HG03354 (cell line): ENCODE data around the gene L2HGDH.
A peak's percentile ranks its signal among the peaks of the same experiment; 100 is the strongest.
"Not testable (repeated sequence)": the region's sequence is repeated elsewhere in the genome, so short reads cannot be mapped to it uniquely, and the experiment has no call there.

Experiments used
- ATAC-seq: cut with Tn5 transposase; IDR thresholded peaks from one replicate; pipeline ENCODE4 v1.9.1; 2021; ENCODE audit warnings: mild to moderate bottlenecking; ENCODE audit not compliant: unreplicated experiment, poor library complexity, severe bottlenecking

Gene L2HGDH

DNA sequence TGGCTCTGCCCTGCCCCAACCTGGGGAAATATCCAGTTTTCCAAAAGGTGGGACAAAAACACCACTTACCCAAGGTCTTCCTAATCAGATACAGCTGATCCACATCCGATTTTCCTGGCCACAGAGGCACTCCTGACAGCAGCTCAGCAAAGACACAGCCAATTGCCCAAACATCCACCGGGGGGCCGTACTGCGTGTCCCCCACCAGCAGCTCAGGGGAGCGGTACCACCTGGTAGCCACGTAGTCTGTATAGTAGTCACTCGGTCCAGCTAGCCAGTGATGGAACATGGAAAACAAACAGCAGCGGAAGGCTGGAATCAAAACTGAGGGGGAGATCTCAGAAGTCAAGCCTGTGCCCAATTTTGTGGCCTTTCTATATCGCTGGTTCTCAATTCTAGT is 28.9 kb upstream of the L2HGDH start:
- no peak for ATAC-seq

DNA sequence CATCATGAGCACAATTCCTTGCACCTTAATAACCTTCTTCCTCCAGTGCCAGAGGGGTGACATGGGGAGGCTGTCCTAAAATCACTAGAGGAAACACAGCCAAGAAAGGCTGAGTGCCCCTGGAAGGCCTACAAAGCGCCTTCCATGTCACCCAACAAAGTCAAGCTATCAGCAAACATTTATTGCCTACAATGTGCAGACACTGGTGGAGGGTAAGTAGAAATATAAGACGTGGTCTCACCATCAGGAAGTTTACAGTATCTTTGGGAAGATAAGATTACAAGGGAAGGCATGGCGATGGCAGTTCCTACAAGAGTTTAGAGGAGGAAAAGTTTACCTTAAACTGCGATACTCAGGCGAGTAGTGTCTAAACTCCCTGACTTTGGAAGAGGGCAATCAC is 28.0 kb upstream of the L2HGDH start:
- ATAC-seq, result no peak

DNA sequence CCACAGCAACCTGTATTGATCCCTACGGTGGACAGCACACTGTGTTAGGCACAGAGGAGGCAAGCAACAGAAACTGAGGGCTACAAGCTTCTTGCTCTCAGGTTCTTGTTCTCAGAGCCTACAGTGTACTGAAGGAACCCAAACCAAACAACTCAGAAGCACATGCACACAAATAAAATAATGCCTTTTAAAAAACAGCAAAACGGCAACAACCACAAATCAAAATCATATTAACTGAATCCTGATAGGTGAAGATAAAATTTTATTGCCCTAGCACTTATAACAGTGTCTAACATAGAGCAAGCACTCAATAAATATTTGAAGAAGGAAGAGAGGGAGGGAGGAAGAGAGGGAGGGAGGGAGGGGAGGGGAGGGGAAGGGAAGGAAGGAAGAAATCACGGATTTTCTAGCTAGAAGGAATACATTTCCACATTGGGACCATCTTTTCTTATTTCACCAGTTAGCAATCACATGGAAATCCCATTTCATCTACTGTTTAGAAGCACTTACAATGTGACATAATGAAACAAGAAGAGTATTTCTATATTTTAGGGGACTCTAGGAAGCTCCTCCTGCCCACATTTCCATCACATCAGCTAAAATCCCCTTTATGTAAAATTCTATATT is 27.3 kb upstream of the L2HGDH start:
- no peak for ATAC-seq

DNA sequence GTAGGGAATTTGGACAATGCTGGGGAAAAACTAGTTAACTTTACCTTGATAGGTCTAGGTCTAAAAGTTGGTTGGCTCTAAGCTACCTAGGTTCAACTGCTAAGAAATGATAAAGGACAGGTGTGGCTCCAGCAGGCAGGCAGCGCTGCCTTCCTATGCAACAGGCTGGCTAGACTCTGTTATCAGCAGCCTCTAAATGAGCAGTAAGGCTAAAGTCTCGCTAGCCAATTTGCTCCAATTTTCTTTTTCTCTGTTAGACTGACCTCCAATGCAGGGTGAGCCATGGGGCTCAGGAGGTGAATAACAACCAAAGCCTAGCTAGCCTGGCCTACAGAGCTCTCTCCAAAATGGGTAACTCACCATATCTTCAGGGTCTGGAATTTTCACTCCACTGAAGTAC is 26.6 kb upstream of the L2HGDH start:
- no peak for ATAC-seq

DNA sequence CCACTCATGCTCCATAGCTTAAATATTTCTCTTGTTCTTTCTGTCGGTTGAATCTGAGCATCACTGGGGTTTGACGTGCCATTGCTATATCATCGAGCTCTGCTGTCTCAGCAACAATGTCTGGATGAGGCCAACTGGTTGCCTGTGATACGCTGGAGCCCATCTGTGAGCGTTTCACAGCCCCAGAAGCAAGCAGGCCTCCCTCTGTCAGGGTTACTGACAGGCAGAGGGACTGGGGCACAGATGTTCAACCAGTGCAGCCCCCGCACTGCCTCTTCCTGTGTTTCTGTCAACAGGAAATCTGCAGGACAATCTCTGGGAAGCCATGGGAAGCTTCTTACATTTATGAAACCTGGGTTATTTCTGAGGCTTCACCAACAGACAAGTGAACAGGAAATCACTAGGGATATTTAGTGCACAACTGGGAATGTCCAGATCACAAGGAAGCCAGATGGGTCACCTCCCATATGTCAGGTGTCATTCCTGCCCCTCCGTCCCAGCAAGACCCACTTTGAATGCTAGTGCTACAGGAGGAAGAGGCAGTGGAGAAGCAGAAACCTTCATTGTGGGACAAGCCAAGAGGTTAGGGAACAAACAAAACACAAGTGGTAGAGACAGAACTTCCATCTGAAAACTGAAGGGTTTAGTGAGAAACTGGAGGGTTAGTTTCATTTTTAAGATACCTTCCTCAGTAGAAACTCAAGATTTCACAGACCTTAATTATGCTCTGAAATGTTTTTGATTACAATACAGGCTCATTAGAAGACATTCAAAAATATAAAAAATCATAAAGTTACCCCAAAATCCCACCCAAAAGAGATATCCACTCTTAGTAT is 24.2 kb upstream of the L2HGDH start:
- peak; percentile 67 for ATAC-seq

DNA sequence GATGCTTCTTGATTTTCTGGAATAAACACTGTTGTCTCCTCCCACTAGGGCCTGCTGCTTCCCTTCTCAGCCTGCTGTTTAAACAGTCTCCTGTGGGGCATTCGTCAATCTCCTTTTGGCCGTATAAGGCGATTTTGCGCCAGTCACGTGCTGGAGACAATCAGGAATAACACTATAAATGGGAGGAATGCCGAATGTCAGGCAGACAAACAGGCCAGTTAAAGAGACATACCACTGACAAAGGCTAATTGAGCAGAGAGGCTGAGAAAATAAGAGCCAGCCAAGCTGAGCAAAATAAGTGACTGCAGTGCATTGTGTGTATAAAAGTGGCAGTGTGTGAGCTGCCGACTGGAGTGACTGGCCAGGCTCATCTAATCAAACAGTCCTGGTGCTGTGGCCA is 23.4 kb upstream of the L2HGDH start:
- no peak for ATAC-seq

DNA sequence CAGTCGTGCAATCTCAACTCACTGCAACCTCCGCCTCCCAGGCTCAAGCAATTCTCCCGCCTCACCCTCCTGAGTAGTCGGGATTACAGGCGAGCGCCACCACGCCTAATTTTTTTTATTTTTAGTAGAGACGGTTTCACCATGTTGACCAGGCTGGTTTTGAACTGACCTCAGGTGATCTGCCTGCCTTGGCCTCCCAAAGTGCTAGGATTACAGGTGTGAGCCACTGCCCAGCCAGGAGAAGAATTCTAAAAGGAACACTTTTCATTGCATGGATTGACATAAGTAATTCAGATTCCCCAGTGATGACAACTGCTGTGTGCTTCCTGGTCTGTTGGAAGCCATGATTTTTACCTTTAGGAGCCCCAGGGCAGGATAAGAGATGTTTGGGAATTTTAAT is 22.2 kb upstream of the L2HGDH start:
- ATAC-seq, result no peak

DNA sequence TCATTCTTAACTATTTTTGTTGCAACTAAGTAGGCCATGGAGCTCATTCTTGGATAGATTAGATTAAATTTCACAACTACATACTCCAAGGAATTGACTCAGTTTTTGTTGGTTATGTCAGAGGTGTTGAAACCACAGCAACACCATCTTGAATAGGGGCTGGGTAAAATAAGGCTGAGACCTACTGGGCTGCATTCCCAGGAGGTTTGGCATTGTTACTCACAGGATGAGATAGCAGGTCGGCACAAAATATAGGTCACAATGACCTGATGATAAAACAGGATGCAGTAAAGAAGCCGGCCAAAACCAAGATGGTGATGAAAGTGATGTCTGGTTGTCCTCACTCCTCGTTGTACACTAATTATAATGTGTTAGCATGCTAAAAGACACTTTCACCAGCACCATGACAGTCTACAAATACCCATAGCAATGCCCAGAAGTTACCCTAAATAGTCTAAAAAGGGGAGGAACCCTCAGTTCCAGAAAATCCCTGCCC is 21.0 kb upstream of the L2HGDH start:
- ATAC-seq, result no peak

DNA sequence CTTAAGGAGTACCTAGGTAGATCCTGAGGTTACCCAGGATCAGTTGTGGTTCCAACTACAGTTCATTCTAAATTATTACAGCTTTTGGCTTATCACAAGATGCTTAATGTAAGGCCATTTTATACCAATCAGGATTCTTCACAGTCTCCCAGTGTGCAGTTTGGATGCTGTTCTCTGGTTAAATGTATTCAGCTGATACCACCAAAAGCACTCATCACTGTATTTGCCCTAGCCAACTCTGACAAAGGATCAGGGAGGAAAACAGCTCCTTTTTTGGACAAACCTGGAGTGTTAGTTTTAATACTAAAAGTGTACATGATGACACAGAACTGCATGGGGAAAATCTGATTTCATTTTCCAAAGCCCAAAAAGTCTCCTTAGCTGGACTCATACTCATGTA is 19.6 kb upstream of the L2HGDH start:
- no peak for ATAC-seq

DNA sequence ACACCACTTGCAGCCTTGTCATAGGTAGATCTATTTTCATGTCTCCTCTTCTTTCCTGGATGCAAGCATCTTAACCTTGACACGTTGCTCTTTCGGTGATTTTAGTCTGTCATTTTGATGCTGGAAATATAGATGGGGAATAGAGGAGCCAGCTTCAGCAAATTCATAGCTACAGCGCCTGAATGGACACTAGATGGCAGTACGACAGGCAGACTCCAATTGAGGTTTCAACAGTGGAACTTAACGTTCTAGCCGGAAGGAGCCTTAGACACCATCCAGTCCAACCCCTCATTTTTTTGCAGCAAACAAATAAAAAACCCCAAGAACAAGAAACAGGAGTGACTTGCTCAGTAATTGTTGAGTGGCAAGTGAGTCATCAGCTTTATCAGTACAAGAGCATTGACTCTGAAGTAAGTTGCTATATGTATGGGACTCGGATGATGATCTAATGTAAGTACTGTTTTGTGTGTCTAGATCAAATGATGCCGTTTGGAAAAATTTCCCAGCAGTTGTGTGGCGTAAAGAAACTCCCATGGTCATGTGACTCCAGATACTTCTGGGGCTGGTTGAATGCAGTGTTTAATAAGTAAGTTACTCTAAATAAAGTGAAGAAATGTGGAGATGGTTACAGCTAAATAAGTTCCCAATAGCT is 9.1 kb upstream of the L2HGDH start:
- peak; percentile 90 for ATAC-seq

DNA sequence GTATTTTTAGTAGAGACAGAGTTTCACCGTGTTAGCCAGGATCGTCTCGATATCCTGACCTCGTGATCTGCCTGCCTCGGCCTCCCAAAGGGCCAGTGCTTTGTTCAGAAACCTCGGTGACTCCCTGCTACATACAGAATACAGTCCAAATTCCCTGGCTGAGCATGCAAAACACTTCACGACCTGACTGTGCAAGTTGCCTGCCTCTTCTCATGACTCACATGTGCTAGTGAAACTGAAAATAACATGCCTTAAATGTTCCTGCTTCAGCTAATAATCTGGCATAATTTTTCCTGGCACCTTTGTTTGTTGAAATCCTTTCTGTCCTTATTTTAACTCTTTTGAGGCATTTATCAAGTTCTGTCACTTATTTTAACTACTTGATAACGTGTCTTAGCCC is 8.3 kb upstream of the L2HGDH start:
- ATAC-seq, result no peak

DNA sequence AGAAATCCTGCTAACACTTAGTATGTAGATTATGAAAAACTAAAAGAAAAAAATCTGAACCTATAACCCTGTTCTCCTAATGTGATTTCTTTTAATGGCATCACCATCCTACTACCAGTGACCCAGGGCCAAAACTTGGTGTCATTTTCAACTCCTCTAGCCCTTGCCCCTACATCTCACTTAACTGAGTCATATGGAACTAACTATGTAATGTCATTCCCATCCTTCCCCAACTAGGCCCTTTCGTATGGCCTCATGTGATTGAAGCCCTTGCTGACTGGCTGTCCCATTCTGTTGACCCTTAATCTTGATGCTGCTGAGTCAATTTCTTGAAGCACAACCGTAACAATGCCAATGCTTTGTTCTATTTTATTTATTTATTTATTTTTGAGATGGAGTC is 7.7 kb upstream of the L2HGDH start:
- no peak for ATAC-seq

DNA sequence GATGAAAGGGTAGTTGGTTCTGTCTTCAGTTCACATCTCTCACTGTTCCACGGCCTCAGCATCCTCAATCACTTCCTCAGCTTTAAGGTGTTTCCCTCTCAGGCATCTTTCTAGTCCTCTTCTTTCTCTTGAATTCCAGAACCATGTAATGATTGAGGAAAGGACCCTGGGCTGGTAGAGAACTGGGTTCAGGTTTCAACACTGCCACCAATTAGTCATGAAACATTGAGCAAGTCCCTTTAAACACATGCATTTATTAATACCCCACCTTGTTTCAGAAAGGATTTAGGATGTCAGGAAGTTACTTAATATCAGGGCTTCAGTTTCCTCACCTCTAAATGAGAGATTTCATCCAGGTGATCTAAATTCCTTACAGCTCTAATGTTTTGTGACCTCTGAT is 7.3 kb upstream of the L2HGDH start:
- ATAC-seq, result no peak

DNA sequence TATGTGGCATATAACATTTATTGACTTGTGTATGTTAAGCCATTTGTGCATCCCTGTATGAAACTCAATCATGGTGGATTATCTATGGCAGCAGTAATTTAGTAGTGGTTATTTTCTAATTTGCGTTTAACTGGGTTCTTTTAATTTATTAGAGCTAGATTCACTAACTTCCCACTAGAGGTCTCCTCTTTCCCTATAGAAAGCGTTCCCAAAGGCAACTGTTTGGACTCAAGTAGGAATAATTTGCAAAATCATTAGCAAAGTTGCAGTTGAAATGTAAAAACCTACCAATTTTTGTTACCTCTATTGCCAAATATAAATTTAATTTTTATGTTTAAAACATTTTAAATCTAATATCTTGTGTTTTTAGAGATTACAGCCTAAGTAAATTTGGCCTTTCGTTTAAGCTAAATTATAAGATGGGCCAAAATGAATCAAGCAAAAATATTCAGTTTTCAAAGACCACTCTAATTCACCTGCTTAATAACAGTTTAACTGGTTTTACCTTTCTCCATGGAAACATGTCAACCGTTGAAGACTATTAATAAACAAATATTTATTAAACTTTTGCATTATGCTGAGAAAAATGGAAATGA is 6.1 kb upstream of the L2HGDH start:
- no peak for ATAC-seq

DNA sequence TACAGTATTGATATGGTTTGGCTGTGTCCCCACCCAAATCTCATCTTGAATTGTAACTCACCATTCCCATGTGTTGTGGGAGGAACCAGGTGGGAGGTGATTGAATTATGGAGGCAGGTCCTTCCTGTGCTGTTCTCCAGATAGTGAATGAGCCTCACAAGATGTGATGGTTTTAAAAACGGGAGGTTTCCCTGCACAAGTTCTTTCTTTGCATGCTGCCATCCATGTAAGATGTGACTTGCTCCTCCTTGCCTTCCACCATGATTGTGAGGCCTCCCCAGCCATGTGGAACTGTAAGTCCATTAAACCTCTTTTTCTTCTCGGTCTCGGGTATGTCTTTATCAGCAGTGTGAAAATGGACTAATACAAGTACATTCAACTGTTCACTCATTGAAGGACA is 2.1 kb upstream of the L2HGDH start:
- not testable (repeated sequence) for ATAC-seq

DNA sequence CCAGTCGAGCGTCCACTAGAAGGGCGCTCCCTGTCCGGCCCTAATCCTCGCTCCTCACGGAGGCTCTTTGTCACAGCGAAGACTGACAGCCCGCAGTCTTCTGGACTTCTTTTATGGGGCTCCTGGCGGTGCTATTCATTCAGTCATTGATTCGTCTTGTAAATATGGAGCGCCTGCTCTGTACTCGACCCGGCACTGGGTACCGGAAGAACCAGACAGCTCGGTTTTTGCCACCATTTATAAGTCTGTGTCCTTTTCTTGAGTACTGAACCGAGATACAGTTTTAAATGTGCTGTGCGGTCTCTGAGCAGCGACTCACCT is 665 bp upstream of the L2HGDH start:
- peak; percentile 30 for ATAC-seq

DNA sequence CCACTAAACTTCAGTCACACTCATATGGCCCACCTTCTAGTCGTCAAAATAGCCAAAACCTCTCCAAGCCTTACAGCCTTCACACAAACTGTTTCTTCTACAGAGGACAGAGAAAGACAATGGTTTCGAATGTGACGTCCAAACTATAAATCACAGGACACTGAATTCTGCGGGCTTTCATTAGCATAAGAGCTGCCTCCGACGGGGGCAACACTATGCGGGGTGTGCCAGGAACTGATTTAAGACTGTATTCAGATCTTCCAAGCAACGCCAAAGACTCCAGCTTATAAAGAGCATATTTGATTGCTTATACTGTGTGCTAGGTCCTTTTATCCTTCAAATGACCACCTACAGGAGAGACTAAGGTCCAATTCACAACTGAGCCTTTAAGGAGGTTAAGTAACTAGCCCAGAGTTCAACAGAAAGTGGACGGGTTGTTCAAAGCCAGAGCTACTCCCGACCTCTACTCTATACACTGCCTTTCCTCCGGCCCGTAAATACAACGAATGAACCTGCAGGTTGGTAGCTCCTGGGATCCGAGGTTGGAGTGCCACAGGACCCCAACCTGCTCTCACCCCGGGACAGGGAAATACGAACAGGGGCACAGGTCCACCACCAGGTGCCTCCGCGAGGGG is 575 bp downstream of the L2HGDH start:
- no peak for ATAC-seq

DNA sequence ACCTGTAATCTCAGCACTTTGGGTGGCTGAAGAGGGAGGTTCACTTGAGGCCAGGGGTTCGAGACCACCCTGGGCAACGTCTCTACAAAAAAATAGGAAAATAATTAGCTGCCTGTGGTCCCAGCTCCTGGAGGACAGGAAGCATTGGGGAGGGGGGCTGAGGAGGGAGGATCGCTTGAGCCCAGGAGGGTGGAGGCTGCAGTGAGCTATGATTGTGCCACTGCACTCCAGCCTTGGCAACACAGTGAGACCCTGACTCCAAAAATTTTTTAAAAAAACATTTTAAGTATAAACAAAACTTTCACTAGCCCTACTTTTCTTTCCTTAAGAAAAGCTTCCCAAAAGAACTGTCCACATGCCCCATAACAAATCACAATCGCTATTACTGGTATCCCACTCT is 1.6 kb downstream of the L2HGDH start:
- ATAC-seq, result no peak

DNA sequence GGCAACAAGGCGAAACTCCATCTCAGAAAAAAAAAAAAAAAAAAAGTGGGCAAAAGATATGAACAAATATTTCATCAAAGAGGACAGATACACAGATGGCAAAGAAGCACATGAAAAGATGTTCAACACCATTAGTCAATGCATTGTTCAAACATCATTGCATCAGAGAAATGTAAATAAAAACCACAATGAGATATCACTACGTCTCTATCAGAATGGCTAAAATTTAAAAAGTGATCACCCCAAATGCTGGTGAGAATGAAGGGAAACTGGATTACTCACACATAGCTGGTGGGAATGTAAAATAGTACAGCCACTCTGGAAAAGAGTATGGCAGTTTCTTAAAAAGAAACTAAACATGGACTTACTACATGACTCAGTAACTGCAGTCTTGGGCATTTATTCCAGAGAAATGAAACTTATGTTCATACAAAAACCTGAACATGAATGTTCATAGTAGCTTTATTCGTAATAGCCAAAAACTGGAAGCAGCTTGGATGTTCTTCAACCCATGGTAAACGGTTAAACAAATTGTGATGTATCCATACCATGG is 3.6 kb downstream of the L2HGDH start:
- ATAC-seq, result no peak
